SK-N-MC (cell line): ENCODE data around the gene SUN1.
"Not testable (repeated sequence)": the region's sequence is repeated elsewhere in the genome, so short reads cannot be mapped to it uniquely, and the experiment has no call there.

Experiments
- DNase-seq: peaks from one replicate; pipeline ENCODE4 v3.0.0-alpha.2; 2011; ENCODE audit warnings: low read depth, low spot score
- H3K27ac ChIP-seq: fragments of 200-600 bp; sonication (generic); 2 replicates; pipeline ENCODE4 v1.5.1; 2016; ENCODE audit warnings: mixed run types
- H3K36me3 ChIP-seq: fragments of 200-600 bp; sonication (generic); 2 replicates; pipeline ENCODE4 v1.6.1; 2017; ENCODE audit warnings: antibody characterized with exemption, low read length, mixed read lengths; ENCODE audit not compliant: insufficient read depth
- H3K4me3 ChIP-seq: fragments of 200-600 bp; sonication (generic); 2 replicates; pipeline ENCODE4 v1.5.1; 2016
- H3K9ac ChIP-seq: fragments of 200-600 bp; sonication (generic); 2 replicates; pipeline ENCODE4 v1.8.0; 2017; ENCODE audit warnings: mixed run types, mixed read lengths; ENCODE audit not compliant: insufficient read length
- H3K9me3 ChIP-seq: fragments of 200-600 bp; sonication (generic); 2 replicates; pipeline ENCODE4 v1.6.1; 2017; ENCODE audit warnings: low read depth, mild to moderate bottlenecking, antibody characterized with exemption, low read length, moderate library complexity, mixed read lengths
- EZH2 ChIP-seq: fragments of 200-600 bp; sonication (generic); IDR thresholded peaks from one replicate; pipeline ENCODE4 v1.6.1; 2017; ENCODE audit warnings: antibody characterized with exemption
- FOXP2 ChIP-seq: optimal IDR thresholded peaks from 2 replicates; pipeline ENCODE3; 2011; ENCODE audit warnings: mild to moderate bottlenecking, moderate library complexity; ENCODE audit not compliant: insufficient read depth; ENCODE audit errors: extremely low read length, control extremely low read depth
- POLR2AphosphoS5 ChIP-seq: IDR thresholded peaks from 2 replicates; pipeline ENCODE4 v1.6.1; 2012; ENCODE audit warnings: mild to moderate bottlenecking, low read depth, low read length, borderline replicate concordance

Gene SUN1

DNA sequence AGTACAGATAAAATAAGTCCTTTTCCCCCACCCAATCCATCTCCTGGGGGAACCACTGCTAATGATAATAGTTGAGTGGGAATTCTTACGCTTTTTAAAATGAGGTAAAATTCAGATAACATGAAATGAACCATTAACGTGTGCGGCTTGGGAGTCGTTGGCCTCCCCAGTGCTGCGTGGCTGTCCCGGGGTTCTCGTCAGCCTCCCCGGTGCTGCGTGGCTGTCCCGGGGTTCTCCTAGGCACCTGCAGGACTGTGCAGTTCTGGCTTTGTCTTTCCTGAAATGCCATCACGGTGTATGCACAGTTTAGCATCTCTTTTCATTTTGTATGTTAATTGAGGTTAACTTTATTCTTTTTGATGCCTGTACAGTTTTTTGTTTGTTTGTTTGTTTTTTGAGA, 13.5 kb downstream of the SUN1 start:
- Histone ChIP-seq H3K9ac (no peak overlapping the region), H3K9me3 (no peaks in the 10 kb centered on the region), H3K36me3 (peaks cover 44% of the 10 kb centered on the region), H3K4me3 (no peak overlapping the region), H3K27ac (no peak overlapping the region)
- DNase-seq: no peak
- TF ChIP-seq POLR2AphosphoS5 (no peak), EZH2 (no peak), FOXP2 (no peak)

DNA sequence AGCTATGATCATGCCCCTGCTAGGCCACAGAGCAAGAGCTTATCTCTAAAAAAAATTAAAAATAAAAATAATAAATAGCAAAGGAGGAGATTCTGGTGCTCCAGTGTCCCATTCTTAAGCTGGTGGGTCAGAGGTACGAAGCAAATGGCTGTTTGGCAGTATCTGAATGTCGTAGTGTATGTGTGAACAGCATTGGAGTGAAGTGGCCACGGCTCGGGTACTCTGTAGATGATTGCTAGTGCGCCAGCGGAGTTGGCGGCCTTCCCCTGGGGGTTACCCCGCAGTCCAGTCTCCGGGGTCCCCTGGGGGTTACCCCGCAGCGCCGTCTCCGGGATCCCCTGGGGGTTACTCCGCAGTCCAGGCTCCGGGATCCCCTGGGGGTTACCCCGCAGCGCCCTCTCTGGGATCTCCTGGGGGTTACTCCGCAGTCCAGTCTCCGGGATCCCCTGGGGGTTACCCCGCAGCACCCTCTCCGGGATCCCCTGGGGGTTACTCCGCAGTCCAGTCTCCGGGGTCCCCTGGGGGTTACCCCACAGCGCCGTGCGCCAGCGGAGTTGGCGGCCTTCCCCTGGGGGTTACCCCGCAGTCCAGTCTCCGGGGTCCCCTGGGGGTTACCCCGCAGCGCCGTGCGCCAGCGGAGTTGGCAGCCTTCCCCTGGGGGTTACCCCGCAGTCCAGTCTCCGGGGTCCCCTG, 14.8 kb downstream of the SUN1 start:
- not testable (repeated sequence) for DNase-seq, H3K27ac ChIP-seq, H3K9ac ChIP-seq, H3K4me3 ChIP-seq, H3K9me3 ChIP-seq
- peaks cover 50% of the 10 kb centered on the region for H3K36me3 ChIP-seq

GRCh38 chr7:847728-848127, 15.5 kb downstream of the SUN1 start:
- H3K9me3 ChIP-seq, DNase-seq: not testable (repeated sequence)
- peaks cover 50% of the 10 kb centered on the region for H3K36me3 ChIP-seq

GRCh38 chr7:849145-849544, 16.9 kb downstream of the SUN1 start:
- Histone ChIP-seq H3K36me3 (peaks cover 50% of the 10 kb centered on the region), H3K9ac (no peak overlapping the region), H3K27ac (no peak overlapping the region), H3K4me3 (no peak overlapping the region), H3K9me3 (no peaks in the 10 kb centered on the region)
- no peak for DNase-seq
- TF ChIP-seq EZH2 (no peak), POLR2AphosphoS5 (no peak), FOXP2 (no peak)

More at GRCh38 chr7:847728-848127, 15.5 kb downstream of the SUN1 start:
- H3K4me3 ChIP-seq, H3K9ac ChIP-seq, H3K27ac ChIP-seq: not testable (repeated sequence)

DNA sequence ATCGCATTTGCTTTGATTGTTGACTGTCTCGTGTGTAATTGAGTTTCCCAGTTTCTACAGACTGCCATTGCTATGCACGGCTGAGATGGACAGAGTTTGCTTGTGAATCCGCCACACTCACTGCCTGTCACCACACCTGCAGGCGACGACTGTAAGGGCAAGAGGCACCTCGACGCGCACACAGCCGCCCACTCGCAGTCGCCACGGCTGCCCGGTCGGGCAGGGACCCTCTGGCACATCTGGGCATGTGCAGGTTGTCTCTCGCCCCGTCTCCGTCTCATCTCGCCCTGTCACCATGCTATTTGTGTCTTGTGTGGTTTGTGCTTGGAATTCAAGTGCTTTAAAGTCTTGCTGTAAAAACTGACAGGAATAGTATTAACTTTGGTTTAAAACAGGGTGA, 17.5 kb downstream of the SUN1 start:
- Histone ChIP-seq H3K9ac (no peak overlapping the region), H3K9me3 (no peaks in the 10 kb centered on the region), H3K27ac (no peak overlapping the region), H3K4me3 (no peak overlapping the region), H3K36me3 (peaks cover 50% of the 10 kb centered on the region)
- DNase-seq: no peak
- TF ChIP-seq FOXP2 (no peak), POLR2AphosphoS5 (no peak), EZH2 (no peak)

DNA sequence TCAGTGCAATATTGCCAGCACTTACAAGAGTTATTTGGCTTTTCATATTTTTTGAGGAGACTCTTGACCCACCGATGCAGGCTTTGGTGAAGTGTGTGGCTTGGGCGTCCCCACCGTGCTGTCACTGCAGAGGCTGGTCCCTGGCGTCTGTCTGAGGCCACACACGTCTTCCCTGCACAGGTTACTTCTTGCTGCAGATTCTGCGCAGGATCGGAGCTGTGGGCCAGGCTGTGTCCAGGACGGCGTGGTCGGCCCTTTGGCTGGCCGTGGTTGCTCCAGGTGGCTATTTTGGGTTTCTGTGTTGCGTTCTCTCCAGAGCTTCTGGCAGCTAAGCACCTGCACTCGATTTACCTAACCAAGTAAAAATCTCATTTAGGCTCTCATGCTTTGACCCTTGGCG, 18.9 kb downstream of the SUN1 start:
- Histone ChIP-seq H3K36me3 (peaks cover 51% of the 10 kb centered on the region), H3K9me3 (no peaks in the 10 kb centered on the region), H3K9ac (no peak overlapping the region), H3K27ac (no peak overlapping the region), H3K4me3 (no peak overlapping the region)
- no peak for TF ChIP-seq EZH2
- TF ChIP-seq POLR2AphosphoS5: no peak
- no peak for TF ChIP-seq FOXP2
- no peak for DNase-seq

DNA sequence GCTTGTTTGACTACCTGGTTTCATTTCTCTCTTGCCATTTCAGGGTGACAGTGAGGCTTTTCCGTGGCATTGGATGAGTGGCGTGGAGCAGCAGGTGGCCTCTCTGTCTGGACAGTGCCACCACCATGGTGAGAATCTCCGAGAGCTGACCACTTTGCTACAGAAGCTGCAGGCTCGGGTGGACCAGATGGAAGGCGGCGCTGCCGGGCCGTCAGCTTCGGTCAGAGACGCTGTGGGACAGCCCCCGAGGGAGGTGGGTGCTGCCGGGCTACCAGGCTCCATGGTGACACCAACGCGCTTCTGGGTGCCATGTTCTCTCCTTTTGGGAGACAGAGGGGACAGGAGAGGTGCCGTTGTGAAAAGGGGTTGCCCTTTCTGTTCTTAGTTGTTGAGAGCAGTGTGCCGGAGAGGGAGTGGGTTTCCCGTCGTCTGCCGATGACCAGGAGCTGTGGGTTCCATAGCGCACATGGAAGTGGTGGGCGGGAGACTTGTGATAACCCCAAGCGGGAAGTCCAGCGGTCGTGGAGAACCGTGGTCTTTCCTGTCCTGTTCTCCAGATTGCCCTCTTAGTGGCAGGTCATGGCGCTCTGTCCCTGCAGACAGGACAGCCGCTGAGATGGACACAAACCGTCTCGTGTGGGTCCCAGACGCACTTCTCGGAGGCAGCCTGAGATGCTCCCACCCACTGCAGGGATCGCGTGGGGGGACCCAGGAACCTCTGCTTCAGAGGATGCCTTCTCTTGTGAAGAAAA, 21.3 kb downstream of the SUN1 start:
- no peak overlapping the region for H3K9ac ChIP-seq
- no peaks in the 10 kb centered on the region for H3K9me3 ChIP-seq
- TF ChIP-seq EZH2 (no peak), FOXP2 (no peak), POLR2AphosphoS5 (no peak)
- no peak overlapping the region for H3K4me3 ChIP-seq
- H3K27ac ChIP-seq: no peak overlapping the region
- peaks cover 65% of the 10 kb centered on the region for H3K36me3 ChIP-seq
- no peak for DNase-seq

- H3K9ac ChIP-seq: no peak overlapping the region
- H3K27ac ChIP-seq: no peak overlapping the region
- H3K4me3 ChIP-seq: no peak overlapping the region
- peaks cover 62% of the 10 kb centered on the region for H3K36me3 ChIP-seq
- TF ChIP-seq EZH2 (no peak), POLR2AphosphoS5 (no peak), FOXP2 (no peak)
- no peaks in the 10 kb centered on the region for H3K9me3 ChIP-seq
- DNase-seq: no peak
Measured at GRCh38 chr7:854118-854775, 22.0 kb downstream of the SUN1 start.

GRCh38 chr7:855686-856369, 23.6 kb downstream of the SUN1 start:
- H3K36me3 ChIP-seq: peaks cover 69% of the 10 kb centered on the region
- no peak overlapping the region for H3K27ac ChIP-seq
- TF ChIP-seq EZH2 (no peak), FOXP2 (no peak), POLR2AphosphoS5 (no peak)
- H3K9me3 ChIP-seq: no peaks in the 10 kb centered on the region
- no peak overlapping the region for H3K4me3 ChIP-seq
- no peak overlapping the region for H3K9ac ChIP-seq
- DNase-seq: no peak
